NB4 (cell line): ENCODE data around the gene TMEM131L.

Experiments
- CTCF ChIP-seq: IDR thresholded peaks from one replicate; pipeline ENCODE4 v1.5.1; 2012; ENCODE audit warnings: low read depth, low read length
- POLR2A ChIP-seq: IDR thresholded peaks from 2 replicates; pipeline ENCODE4 v1.6.1; 2011; ENCODE audit warnings: mild to moderate bottlenecking; ENCODE audit not compliant: insufficient read length; ENCODE audit errors: extremely low read depth

GRCh38 chr4:153610623-153611376 lies 144.6 kb downstream of the TMEM131L start:
- TF ChIP-seq CTCF (no peak), POLR2A (no peak)
